Activated gamma-delta T cell treated with Interleukin-2 at 50 U/mL for 16 hours (primary cell): Measurements from ENCODE around the gene SELENBP1.

Experiments
- DNase-seq: peaks from one replicate; pipeline ENCODE4 v3.0.0-alpha.2; 2020

Gene SELENBP1

GRCh38 chr1:151342021-151342420, 30.5 kb downstream of the SELENBP1 start:
- DNase-seq, result no peak

DNA sequence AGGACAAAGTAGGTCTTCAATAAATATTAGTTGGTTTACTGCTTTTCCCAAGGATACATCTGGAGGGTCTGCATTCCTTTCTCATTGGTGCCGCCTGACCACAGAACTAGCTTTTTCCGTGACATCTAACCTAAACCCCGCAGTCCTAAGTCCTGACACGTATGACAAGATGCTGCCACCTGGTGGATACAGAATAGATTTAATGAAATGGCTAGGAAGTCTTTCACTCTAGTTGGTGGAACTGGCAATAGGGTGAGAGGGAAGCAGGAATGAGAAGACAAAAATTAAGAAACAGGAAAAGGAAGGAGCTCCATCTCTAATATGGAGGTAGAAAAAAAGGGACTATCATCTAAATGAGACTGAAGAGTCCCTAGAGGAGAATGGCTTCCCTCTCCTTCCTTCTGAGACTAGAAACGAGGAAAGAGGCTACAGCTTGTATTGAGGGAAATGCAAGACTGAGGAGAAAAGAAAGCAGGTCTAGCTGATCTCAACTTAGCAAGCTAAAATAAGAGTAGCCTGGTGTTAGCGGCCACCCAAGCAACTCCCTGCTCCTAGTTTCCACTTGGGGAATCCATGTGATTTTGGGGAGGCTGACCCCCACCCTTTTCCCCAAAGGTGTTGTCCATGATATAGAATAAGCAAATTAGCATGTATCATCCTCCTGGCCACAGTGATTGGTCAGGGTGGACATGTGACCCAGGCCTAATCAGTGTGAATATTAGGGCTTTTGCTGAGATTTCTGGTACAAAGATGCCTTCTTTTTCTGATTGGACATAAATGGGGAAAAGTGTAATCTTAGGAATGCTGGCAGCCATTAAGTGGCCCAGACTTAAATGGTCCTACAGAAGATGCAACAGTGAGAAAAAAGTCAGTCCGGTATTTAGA, 31.4 kb downstream of the SELENBP1 start:
- peak; percentile 53 for DNase-seq

GRCh38 chr1:151336556-151336955, 35.9 kb downstream of the SELENBP1 start:
- DNase-seq, result no peak

- DNase-seq, result no peak
These were observed 37.7 kb downstream of the SELENBP1 start for GRCh38 chr1:151334822-151335221.

- DNase-seq, result no peak
These were observed 44.4 kb downstream of the SELENBP1 start for GRCh38 chr1:151327903-151328674.

- peak; percentile 89 for DNase-seq
These were observed 45.1 kb downstream of the SELENBP1 start, which contains the start of gene PI4KB for GRCh38 chr1:151327223-151327902. TSS of gene PI4KB (minus strand) at chr1:151327416. CDS start at chr1:151316481, 10,935 bp downstream.

- DNase-seq, result peak; percentile 30
These were observed 45.8 kb downstream of the SELENBP1 start for GRCh38 chr1:151326619-151327222.

DNA sequence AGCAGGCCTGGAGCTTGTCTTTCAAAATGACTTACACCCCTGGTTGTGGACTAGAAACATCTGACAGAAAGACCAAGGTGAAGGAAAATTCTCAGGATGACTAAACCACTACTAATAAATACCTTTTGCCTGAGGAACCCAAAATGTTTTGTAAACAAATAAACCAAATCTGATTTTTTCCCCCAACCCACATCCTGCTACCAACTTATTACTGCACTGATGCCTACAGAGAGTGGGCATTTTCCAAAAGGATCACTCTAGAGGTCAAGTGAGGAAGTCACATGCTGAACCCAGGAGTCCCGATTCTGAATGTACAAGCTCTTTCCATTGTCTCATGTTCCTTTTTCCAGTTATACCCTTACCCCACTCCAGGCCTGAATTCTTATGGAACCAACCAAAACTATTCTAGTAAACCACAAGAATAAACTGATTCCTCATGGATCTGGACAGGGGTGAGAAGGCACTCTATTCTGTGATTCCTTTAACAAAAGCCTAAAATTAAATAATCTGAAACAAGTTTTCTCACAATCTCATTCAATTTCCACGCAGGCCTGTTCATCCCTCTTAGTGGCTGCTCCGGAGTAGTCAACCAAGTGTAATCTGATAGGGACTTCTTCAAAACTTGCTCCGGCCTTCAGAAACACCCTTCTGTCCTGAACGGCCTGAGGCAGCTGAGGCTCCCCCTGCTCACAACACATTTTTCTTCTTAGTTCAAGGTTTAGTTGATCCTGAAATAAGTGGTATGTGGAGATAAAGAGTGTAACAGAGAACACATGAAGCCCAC, 46.7 kb downstream of the SELENBP1 start:
- no peak for DNase-seq

- DNase-seq, result no peak
These were observed 47.3 kb downstream of the SELENBP1 start for GRCh38 chr1:151325231-151325630.

DNA sequence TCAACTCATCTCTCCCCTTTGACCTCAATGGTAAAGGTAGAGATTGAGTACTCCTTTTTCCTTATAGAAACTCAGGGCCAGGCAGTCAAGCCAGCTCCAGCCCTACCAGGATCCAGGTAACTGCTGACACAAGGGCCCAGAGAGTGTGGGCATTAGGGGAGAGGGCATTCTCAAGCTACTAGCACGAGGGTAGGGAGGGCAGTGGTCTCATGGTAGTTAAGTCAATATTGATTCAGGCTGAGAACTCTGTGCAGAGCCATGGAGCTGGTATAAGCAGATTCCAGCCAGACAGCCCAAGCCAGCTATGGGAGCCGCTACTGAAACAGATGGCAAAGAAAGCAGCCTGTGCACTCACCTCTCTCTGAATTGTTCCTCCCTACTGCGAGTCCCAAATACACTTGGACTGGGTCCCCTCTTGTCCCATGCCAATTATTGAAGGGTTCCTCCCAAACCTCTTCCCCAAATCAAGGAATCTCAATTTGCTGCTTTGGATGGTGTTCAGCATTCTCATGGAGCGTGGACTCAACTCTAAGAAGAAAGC, 48.0 kb downstream of the SELENBP1 start:
- no peak for DNase-seq

GRCh38 chr1:151318975-151319374, 53.5 kb downstream of the SELENBP1 start:
- DNase-seq, result no peak

DNA sequence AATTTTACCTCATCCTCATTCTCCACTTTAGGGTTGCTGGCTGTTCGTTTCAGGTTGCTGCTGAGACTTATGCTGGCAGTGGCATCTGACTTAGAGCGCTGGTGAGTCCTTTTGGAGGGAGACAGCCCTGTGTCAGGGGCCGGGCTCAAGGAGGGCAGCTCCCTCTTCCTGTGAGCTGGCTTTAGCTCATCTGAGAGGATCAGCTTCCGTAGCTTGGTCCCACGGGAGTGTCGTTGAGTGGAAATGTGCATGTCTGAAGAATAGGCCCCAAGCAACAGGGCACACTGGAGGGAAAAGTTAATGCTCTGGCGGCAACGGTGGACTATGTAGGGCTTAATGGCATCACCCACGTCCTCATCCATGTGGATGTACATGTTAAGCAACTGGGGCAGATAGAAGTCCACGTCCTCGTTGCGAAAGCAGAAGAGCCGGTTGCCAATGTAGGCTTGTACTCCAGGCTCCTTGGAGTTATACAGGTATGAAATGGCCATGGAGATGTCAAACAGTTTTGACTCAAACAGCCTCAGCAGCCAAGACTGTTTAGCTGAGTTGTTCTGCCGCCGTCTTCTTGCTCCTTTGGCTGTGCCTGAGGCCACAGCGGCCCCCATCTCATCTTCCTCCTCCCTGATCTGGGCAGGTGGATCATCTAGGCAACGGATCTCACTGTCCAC, 56.8 kb downstream of the SELENBP1 start:
- no peak for DNase-seq
